IMR-90 (cell line): Measurements from ENCODE around the gene CBX8. TPM values are rescaled to one million over a fixed set of nuclear protein-coding genes. Genes with fewer than 3 reads are reported as not detected.

Source experiments
- ATAC-seq: fragments of 200-7000 bp; cut with Tn5 transposase; 2 replicates; pipeline ENCODE4 v1.9.1; 2020; ENCODE audit warnings: low read depth, mild to moderate bottlenecking, moderate library complexity
- BruUV-seq: library from RNA; stranded (reverse); fragments of 400-500 nt; replicated peaks from 2 replicates; lab custom pipeline; 2021; lab: Mats Ljungman, UMichigan
- CTCF ChIA-PET: fragments of 300-600 bp; formaldehyde crosslinking; extraction: SDS; loops from one replicate; lab custom pipeline; 2021; ENCODE audit warnings: antibody characterized with exemption; lab: Yijun Ruan, JAX
- POLR2A ChIA-PET: fragments of 300-600 bp; sonication (Branson Sonifier 250); formaldehyde crosslinking; loops from one replicate; lab custom pipeline; 2022; ENCODE audit warnings: antibody characterized with exemption; ENCODE audit not compliant: unreplicated experiment; lab: Charles Lee
- DNase-seq: peaks from one replicate; pipeline ENCODE4 v3.0.0; 2013
- H2AFZ ChIP-seq: replicated peaks from 2 replicates; pipeline ENCODE3; 2013; ENCODE audit warnings: low read length, mild to moderate bottlenecking; ENCODE audit not compliant: poor library complexity
- H2AK5ac ChIP-seq: 2 replicates; pipeline ENCODE4 v1.6.1; 2013; ENCODE audit warnings: low read depth, low read length, inconsistent platforms
- H2AK9ac ChIP-seq: replicated peaks from 2 replicates; pipeline ENCODE3; 2013; ENCODE audit warnings: mild to moderate bottlenecking, low read depth, low read length, moderate library complexity; ENCODE audit not compliant: poor library complexity
- H2BK120ac ChIP-seq: 2 replicates; pipeline ENCODE4 v1.6.1; 2013; ENCODE audit warnings: low read depth, low read length, inconsistent platforms
- H2BK15ac ChIP-seq: 3 replicates; pipeline ENCODE4 v1.6.1; 2013; ENCODE audit warnings: low read depth, low read length, inconsistent platforms
- H2BK20ac ChIP-seq: 2 replicates; pipeline ENCODE4 v1.6.1; 2013; ENCODE audit warnings: low read depth, mild to moderate bottlenecking, inconsistent platforms, low read length, moderate library complexity
- H2BK5ac ChIP-seq: 2 replicates; pipeline ENCODE4 v1.6.1; 2013; ENCODE audit warnings: mild to moderate bottlenecking, low read depth, low read length, inconsistent platforms; ENCODE audit not compliant: poor library complexity, severe bottlenecking
- H3K14ac ChIP-seq: replicated peaks from 2 replicates; pipeline ENCODE4 v1.6.1; 2013; ENCODE audit warnings: low read depth, low read length, inconsistent platforms
- H3K18ac ChIP-seq: 2 replicates; pipeline ENCODE4 v1.6.1; 2013; ENCODE audit warnings: low read depth, low read length, control low read depth
- H3K23ac ChIP-seq: 2 replicates; pipeline ENCODE4 v1.6.1; 2013; ENCODE audit warnings: low read depth, low read length, inconsistent platforms
- H3K27ac ChIP-seq: 2 replicates; pipeline ENCODE4 v1.5.1; 2013; ENCODE audit warnings: mild to moderate bottlenecking, control low read depth, low read length; ENCODE audit not compliant: insufficient read depth
- H3K27me3 ChIP-seq: 2 replicates; pipeline ENCODE4 v1.6.1; 2013; ENCODE audit warnings: low read length; ENCODE audit not compliant: control insufficient read depth, insufficient read depth
- H3K36me3 ChIP-seq: 2 replicates; pipeline ENCODE4 v1.6.1; 2013; ENCODE audit warnings: low read length, mixed read lengths; ENCODE audit not compliant: control insufficient read depth, insufficient read depth
- H3K4ac ChIP-seq: 2 replicates; pipeline ENCODE4 v1.6.1; 2013; ENCODE audit warnings: low read depth, low read length, inconsistent platforms
- H3K4me1 ChIP-seq: 2 replicates; pipeline ENCODE4 v1.6.1; 2013; ENCODE audit warnings: low read length, mixed read lengths; ENCODE audit not compliant: control insufficient read depth, insufficient read depth
- H3K4me2 ChIP-seq: 2 replicates; pipeline ENCODE4 v1.6.1; 2013; ENCODE audit warnings: low read depth, mild to moderate bottlenecking, control low read depth, low read length, moderate library complexity
- H3K4me3 ChIP-seq: 2 replicates; pipeline ENCODE4 v1.5.1; 2013; ENCODE audit warnings: low read depth, mild to moderate bottlenecking, control low read depth, low read length, moderate library complexity; ENCODE audit not compliant: insufficient read depth
- H3K56ac ChIP-seq: 2 replicates; pipeline ENCODE4 v1.6.1; 2013; ENCODE audit warnings: low read length, inconsistent platforms; ENCODE audit not compliant: insufficient read depth; ENCODE audit errors: extremely low read depth
- H3K79me1 ChIP-seq, 2 experiments: 2 replicates each; pipeline ENCODE4 v1.6.1; 2013; ENCODE audit warnings: low read length in 2 of 2, inconsistent platforms in 1 of 2, low read depth in 1 of 2
- H3K9ac ChIP-seq: 2 replicates; pipeline ENCODE4 v1.6.1; 2013; ENCODE audit warnings: low read depth, low read length, control low read depth
- H3K9me1 ChIP-seq: 2 replicates; pipeline ENCODE4 v1.6.1; 2013; ENCODE audit warnings: low read length, inconsistent platforms; ENCODE audit not compliant: insufficient read depth
- H3K9me3 ChIP-seq: 2 replicates; pipeline ENCODE4 v1.6.1; 2013; ENCODE audit warnings: low read length; ENCODE audit not compliant: control insufficient read depth, insufficient read depth
- H4K20me1 ChIP-seq: 2 replicates; pipeline ENCODE4 v1.6.1; 2013; ENCODE audit warnings: low read length, inconsistent platforms; ENCODE audit not compliant: insufficient read depth
- H4K5ac ChIP-seq: 2 replicates; pipeline ENCODE4 v1.6.1; 2013; ENCODE audit warnings: mild to moderate bottlenecking, low read depth, low read length, control low read depth
- H4K8ac ChIP-seq, 2 experiments: 2 replicates each; pipeline ENCODE4 v1.6.1; 2013; ENCODE audit warnings: low read depth in 2 of 2, low read length in 2 of 2, control low read depth in 1 of 2, inconsistent platforms in 1 of 2
- H4K91ac ChIP-seq: 2 replicates; pipeline ENCODE4 v1.6.1; 2013; ENCODE audit warnings: low read depth, low read length, inconsistent platforms; ENCODE audit not compliant: insufficient read depth
- BHLHE40 ChIP-seq: fragments of 150-350 bp; IDR thresholded peaks from 2 replicates; pipeline ENCODE4 v1.6.1; 2016; ENCODE audit warnings: mild to moderate bottlenecking, low read depth, low read length
- CEBPB ChIP-seq: IDR thresholded peaks from 2 replicates; pipeline ENCODE4 v1.6.1; 2012; ENCODE audit warnings: low read depth, low read length, improper control_type of control experiment
- CHD1 ChIP-seq: IDR thresholded peaks from 2 replicates; pipeline ENCODE4 v1.6.1; 2012; ENCODE audit warnings: low read depth, low read length, improper control_type of control experiment
- CTCF ChIP-seq: conservative IDR thresholded peaks from 2 replicates; pipeline ENCODE4 v1.5.1; 2012; ENCODE audit warnings: mild to moderate bottlenecking, low read depth, low read length, improper control_type of control experiment
- ELK1 ChIP-seq: fragments of 150-350 bp; IDR thresholded peaks from 2 replicates; pipeline ENCODE4 v1.6.1; 2016; ENCODE audit warnings: low read depth, mild to moderate bottlenecking, low read length, moderate library complexity, borderline replicate concordance
- FOS ChIP-seq: fragments of 150-350 bp; IDR thresholded peaks from 2 replicates; pipeline ENCODE4 v1.6.1; 2016; ENCODE audit warnings: low read depth, low read length
- MAFK ChIP-seq: IDR thresholded peaks from 2 replicates; pipeline ENCODE4 v1.6.1; 2012; ENCODE audit warnings: low read depth, low read length, improper control_type of control experiment
- MAZ ChIP-seq: IDR thresholded peaks from 2 replicates; pipeline ENCODE4 v1.6.1; 2012; ENCODE audit warnings: low read depth, mild to moderate bottlenecking, low read length, improper control_type of control experiment, moderate library complexity, borderline replicate concordance
- MXI1 ChIP-seq: IDR thresholded peaks from 2 replicates; pipeline ENCODE4 v1.6.1; 2012; ENCODE audit warnings: low read depth, mild to moderate bottlenecking, low read length, moderate library complexity, borderline replicate concordance
- NFE2L2 ChIP-seq: fragments of 150-350 bp; IDR thresholded peaks from 2 replicates; pipeline ENCODE4 v1.6.1; 2016; ENCODE audit warnings: low read depth, mild to moderate bottlenecking, low read length
- POLR2A ChIP-seq: IDR thresholded peaks from 2 replicates; pipeline ENCODE4 v1.6.1; 2012; ENCODE audit warnings: mild to moderate bottlenecking, low read depth, low read length
- RAD21 ChIP-seq: IDR thresholded peaks from 2 replicates; pipeline ENCODE4 v1.6.1; 2012; ENCODE audit warnings: low read length, improper control_type of control experiment
- RCOR1 ChIP-seq: IDR thresholded peaks from 2 replicates; pipeline ENCODE4 v1.6.1; 2012; ENCODE audit warnings: mild to moderate bottlenecking, low read length, improper control_type of control experiment; ENCODE audit not compliant: insufficient replicate concordance
- RFX5 ChIP-seq: IDR thresholded peaks from 2 replicates; pipeline ENCODE4 v1.8.0; 2012; ENCODE audit warnings: low read depth, mild to moderate bottlenecking, low read length, moderate library complexity
- SMC3 ChIP-seq: fragments of 150-350 bp; IDR thresholded peaks from 2 replicates; pipeline ENCODE4 v1.6.1; 2016; ENCODE audit warnings: low read depth, mild to moderate bottlenecking, antibody characterized with exemption, low read length, moderate library complexity
- USF2 ChIP-seq: fragments of 150-350 bp; IDR thresholded peaks from 2 replicates; pipeline ENCODE4 v1.6.1; 2017; ENCODE audit warnings: mild to moderate bottlenecking, antibody characterized with exemption, low read length, low read depth
- WGBS, 2 experiments: methylation state at CpG; one replicate each; pipeline versions ENCODE4 v1.1.5 to v1.1.7; 2013; ENCODE audit warnings: missing lambda C conversion rate in 2 of 2; ENCODE audit not compliant: insufficient read length in 1 of 2; ENCODE audit errors: extremely low coverage in 2 of 2; 5-methylcytosine and 5-hydroxymethylcytosine counted together
- dilution Hi-C: fragments of 300-500 bp; cut with HindIII; formaldehyde crosslinking; loops from one replicate; pipeline ENCODE4 v1.14.3; 2018; ENCODE audit warnings: low sequenced_read_pairs; ENCODE audit not compliant: unreplicated experiment
- in situ Hi-C: fragments of 300-500 bp; cut with MboI; formaldehyde crosslinking; loops from 3 replicates; pipeline ENCODE4 v1.14.3; 2019; ENCODE audit warnings: low sequenced_read_pairs, inconsistent platforms, mixed read lengths
- intact Hi-C: fragments of 100-400 bp; cut with micrococcal nuclease; formaldehyde crosslinking; loops from 2 replicates; pipeline ENCODE4 v1.10.0; 2022
- polyA plus RNA-seq, 3 experiments: library from polyadenylated mRNA; depleted of rRNA; stranded (reverse); fragments of >200 nt; gene quantifications; 2 replicates each; pipeline ENCODE4 v1.2.3, GENCODE V29; 2012; ENCODE audit warnings: low replicate concordance in 1 of 3
- total RNA-seq: library from RNA; depleted of rRNA; stranded (reverse); fragments of >200 nt; gene quantifications from 2 replicates; pipeline ENCODE4 v1.2.3, GENCODE V29; 2012

CBX8 gene
- total and polyA plus RNA-seq, 2 of the 4 experiments (the other 2 are of a cell fraction): 3.2 to 5.4 TPM

- Histone ChIP-seq H3K79me1 (peaks cover 8 to 23% of the 10 kb centered on the region in 2 experiments; a peak in 2 of 4 replicates), H3K9me1 (peaks cover 5% of the 10 kb centered on the region; the same call in 1 of the 2 replicates), H4K8ac (no peak overlapping the region), H3K14ac (no peak overlapping the region), H2AK5ac (peak overlapping the region; percentile 24; the same call in 1 of the 2 replicates), H3K36me3 (peaks cover 9% of the 10 kb centered on the region; the same call in 1 of the 2 replicates), H2BK120ac (no peak overlapping the region), H3K4ac (no peak overlapping the region), H4K20me1 (peaks cover 14% of the 10 kb centered on the region), H2BK5ac (no peak overlapping the region), H3K9ac (no peak overlapping the region), H4K91ac (no peak overlapping the region), H2AK9ac (no peak overlapping the region), H3K18ac (no peak overlapping the region), H2AFZ (no peak overlapping the region), H3K4me1 (peaks cover 17% of the 10 kb centered on the region), H3K56ac (no peak overlapping the region), H2BK20ac (no peak overlapping the region), H3K9me3 (no peaks in the 10 kb centered on the region), H3K27me3 (peaks cover 37% of the 10 kb centered on the region), H4K5ac (no peak overlapping the region), H3K23ac (no peak overlapping the region), H2BK15ac (no peak overlapping the region), H3K4me2 (no peak overlapping the region), H3K4me3 (no peak overlapping the region), H3K27ac (no peak overlapping the region)
- no TSS peak for BruUV-seq
- DNase-seq: no peak
- intact Hi-C loops: loop anchor here (2.0 kb wide), 1 partner anchor 201 kb away; no protein-coding TSS in a partner anchor
- POLR2A ChIA-PET: no interaction called here
- no peak for ATAC-seq
- 12% methylated on average over 5 of the region's 26 CpGs; no CpG with 5 or more reads in 1 of the 2 experiments for WGBS, 2 experiments
- in situ Hi-C loops: loop anchor here (5.0 kb wide), 1 partner anchor 196 kb away; no protein-coding TSS in a partner anchor
- no peak for TF ChIP-seq BHLHE40
- TF ChIP-seq MXI1: no peak
- no peak for TF ChIP-seq MAZ
- TF ChIP-seq RFX5: no peak
- no peak for TF ChIP-seq MAFK
- TF ChIP-seq ELK1: no peak
- no peak for TF ChIP-seq RCOR1
- no peak for TF ChIP-seq CHD1
- no peak for TF ChIP-seq SMC3
- TF ChIP-seq CEBPB: no peak
- no peak for TF ChIP-seq USF2
- no peak for TF ChIP-seq RAD21
- TF ChIP-seq CTCF: no peak
- no peak for TF ChIP-seq POLR2A
- no peak for TF ChIP-seq NFE2L2
- no peak for TF ChIP-seq FOS
- CTCF ChIA-PET: no interaction called here
- dilution Hi-C loops: no loop called here
Measured at GRCh38 chr17:79791735-79792161, 5.1 kb downstream of the CBX8 start.
